KOPT-K1 (cell line): ENCODE measurements around the gene MFAP5.

Experiments
- H3K27ac ChIP-seq: fragments of 200-600 bp; sonication (generic); 2 replicates; pipeline ENCODE4 v1.5.1; 2016; ENCODE audit warnings: antibody characterized with exemption, mild to moderate bottlenecking, low read depth, low read length; ENCODE audit not compliant: poor library complexity, severe bottlenecking
- H3K36me3 ChIP-seq: fragments of 200-600 bp; sonication (generic); 2 replicates; pipeline ENCODE4 v1.5.1; 2017; ENCODE audit warnings: antibody characterized with exemption, mild to moderate bottlenecking, low read length, moderate library complexity; ENCODE audit not compliant: insufficient read depth
- H3K9me3 ChIP-seq: fragments of 200-600 bp; sonication (generic); 2 replicates; pipeline ENCODE4 v1.5.1; 2017; ENCODE audit warnings: antibody characterized with exemption, low read length, mild to moderate bottlenecking; ENCODE audit not compliant: insufficient read depth, poor library complexity, severe bottlenecking

MFAP5 gene

GRCh38 chr12:8685051-8685450 lies 22.4 kb upstream of the MFAP5 start:
- Histone ChIP-seq H3K9me3 (no peaks in the 10 kb centered on the region), H3K36me3 (no peaks in the 10 kb centered on the region), H3K27ac (no peak overlapping the region)

DNA sequence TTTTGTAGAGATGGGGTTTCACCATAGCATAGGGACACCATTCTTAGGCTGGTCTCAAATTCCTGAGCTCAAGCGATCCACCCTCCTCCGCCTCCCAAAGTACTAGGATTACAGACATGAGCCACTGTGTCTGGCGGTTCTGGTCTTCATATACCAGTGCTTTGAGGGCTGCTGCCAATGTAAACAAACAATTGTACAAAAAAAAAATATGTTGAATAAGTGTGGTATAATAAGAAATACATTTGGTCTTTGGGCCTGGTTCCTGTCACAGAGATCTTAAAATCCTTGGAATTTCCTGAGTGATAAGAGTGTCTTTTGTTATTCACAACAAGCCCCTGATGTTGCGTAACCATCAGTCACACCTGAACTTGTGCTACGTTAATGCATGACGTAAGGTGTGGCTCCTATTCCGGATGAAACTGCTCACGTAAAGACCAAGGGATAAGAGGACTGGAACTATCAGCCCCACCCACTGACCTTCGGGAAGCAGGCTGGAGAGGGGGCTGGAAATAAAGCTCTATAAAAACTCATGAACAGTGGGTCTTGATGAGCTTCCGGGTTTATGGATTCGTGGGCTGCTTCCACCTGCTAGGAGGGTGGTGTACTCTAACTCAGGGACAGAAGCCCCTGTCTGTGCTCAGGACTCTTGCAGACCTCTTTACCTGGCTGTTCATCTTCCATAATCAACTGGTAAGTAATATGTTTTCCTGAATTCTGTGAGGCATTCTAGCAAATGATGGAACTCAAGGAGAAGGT lies 18.7 kb upstream of the MFAP5 start:
- Histone ChIP-seq H3K36me3 (no peaks in the 10 kb centered on the region), H3K27ac (no peak overlapping the region), H3K9me3 (no peaks in the 10 kb centered on the region)

- Histone ChIP-seq H3K36me3 (no peaks in the 10 kb centered on the region), H3K9me3 (no peaks in the 10 kb centered on the region)
Observed at GRCh38 chr12:8680533-8680932, 17.9 kb upstream of the MFAP5 start.

DNA sequence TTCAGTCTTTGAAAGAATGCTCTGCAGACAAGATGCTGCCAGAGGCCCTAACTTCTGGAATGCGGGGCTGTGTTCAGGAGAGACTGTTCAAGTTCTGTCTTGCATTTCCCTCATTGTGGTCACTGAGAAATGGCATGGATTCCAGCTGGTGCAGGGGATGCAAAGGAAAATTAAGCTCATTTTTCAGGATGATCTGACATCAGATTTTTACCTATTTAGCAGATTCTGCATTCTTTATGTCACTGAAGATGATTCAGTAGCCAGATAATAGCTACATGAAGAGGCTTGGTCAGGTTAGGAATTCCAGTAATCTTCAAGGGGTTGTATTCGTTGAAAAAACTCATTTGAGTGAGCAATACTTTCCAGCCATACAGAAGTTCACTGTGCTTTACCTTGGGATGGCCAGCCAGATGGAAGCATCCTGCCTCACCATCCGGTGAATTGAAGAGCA lies 16.1 kb upstream of the MFAP5 start:
- H3K36me3 ChIP-seq = no peaks in the 10 kb centered on the region
- no peaks in the 10 kb centered on the region for H3K9me3 ChIP-seq
- no peak overlapping the region for H3K27ac ChIP-seq

More at GRCh38 chr12:8680533-8680932, 17.9 kb upstream of the MFAP5 start:
- H3K27ac ChIP-seq = no peak overlapping the region

DNA sequence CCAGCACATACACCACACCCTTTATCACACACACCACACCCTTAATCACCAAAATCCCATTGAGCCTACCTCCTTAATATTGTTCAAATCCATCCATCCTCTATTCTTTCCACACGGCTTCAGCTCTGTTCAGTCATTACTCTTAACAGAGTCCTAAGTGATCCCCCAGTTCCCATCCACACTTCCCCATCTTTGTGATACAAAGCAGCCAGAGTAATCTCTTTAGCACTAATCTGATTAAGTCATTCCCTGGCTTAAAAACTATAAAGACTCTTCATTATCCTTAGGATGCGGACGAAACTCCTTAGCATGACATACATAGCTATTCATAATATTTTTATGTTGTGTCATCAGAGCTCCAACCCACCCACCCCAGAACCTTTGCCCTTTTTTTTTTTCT lies 14.7 kb upstream of the MFAP5 start:
- Histone ChIP-seq H3K9me3 (no peaks in the 10 kb centered on the region), H3K36me3 (no peaks in the 10 kb centered on the region), H3K27ac (no peak overlapping the region)

DNA sequence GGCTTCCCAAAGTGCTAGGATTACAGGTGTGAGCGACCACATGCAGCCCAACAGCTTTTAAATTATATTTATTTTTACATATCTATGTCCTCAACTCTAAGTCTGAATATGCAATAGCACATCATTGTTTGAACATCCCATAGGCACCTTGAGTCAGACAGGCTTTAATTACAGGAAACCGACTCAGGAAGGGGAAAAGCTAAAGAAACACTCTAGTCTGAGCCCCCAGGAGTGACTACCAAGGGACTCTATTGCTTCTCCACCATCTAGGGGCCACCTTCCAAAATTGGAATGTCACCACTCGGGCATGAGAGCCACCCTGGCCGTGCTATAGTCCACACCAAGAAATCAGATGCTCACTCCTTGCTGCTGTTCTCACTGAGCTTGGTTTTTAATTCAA lies 14.0 kb upstream of the MFAP5 start:
- Histone ChIP-seq H3K36me3 (no peaks in the 10 kb centered on the region), H3K27ac (no peak overlapping the region), H3K9me3 (no peaks in the 10 kb centered on the region)

GRCh38 chr12:8675591-8676036 lies 13.0 kb upstream of the MFAP5 start:
- Histone ChIP-seq H3K27ac (no peak overlapping the region), H3K36me3 (no peaks in the 10 kb centered on the region)

DNA sequence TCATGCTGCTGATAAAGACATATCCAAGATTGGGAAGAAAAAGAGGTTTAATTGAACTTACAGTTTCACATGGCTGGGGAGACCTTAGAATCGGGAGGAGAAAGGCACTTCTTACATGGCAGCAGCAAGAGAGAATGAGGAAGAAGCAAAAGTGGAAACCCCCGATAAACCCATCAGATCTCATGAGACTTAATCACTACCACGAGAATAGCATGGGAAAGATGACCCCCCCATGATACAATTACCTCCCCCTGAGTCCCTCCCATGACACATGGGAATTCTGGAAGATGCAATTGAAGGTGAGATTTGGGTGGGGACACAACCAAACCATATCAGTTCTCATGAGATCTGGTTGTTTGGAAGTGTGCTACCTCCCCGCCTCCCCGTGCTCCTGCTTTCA lies 9.8 kb upstream of the MFAP5 start:
- Histone ChIP-seq H3K36me3 (no peaks in the 10 kb centered on the region), H3K27ac (no peak overlapping the region), H3K9me3 (no peaks in the 10 kb centered on the region)

More at GRCh38 chr12:8675591-8676036, 13.0 kb upstream of the MFAP5 start:
- H3K9me3 ChIP-seq = no peaks in the 10 kb centered on the region

- H3K27ac ChIP-seq = no peak overlapping the region
- no peaks in the 10 kb centered on the region for H3K9me3 ChIP-seq
- H3K36me3 ChIP-seq = no peaks in the 10 kb centered on the region
Observed at GRCh38 chr12:8668441-8668840, 5.8 kb upstream of the MFAP5 start.

GRCh38 chr12:8667270-8667669 lies 4.6 kb upstream of the MFAP5 start:
- H3K36me3 ChIP-seq = no peaks in the 10 kb centered on the region
- H3K27ac ChIP-seq = no peak overlapping the region
- H3K9me3 ChIP-seq = no peaks in the 10 kb centered on the region

GRCh38 chr12:8665759-8666158 lies 3.1 kb upstream of the MFAP5 start:
- Histone ChIP-seq H3K27ac (no peak overlapping the region), H3K9me3 (no peaks in the 10 kb centered on the region), H3K36me3 (no peaks in the 10 kb centered on the region)

DNA sequence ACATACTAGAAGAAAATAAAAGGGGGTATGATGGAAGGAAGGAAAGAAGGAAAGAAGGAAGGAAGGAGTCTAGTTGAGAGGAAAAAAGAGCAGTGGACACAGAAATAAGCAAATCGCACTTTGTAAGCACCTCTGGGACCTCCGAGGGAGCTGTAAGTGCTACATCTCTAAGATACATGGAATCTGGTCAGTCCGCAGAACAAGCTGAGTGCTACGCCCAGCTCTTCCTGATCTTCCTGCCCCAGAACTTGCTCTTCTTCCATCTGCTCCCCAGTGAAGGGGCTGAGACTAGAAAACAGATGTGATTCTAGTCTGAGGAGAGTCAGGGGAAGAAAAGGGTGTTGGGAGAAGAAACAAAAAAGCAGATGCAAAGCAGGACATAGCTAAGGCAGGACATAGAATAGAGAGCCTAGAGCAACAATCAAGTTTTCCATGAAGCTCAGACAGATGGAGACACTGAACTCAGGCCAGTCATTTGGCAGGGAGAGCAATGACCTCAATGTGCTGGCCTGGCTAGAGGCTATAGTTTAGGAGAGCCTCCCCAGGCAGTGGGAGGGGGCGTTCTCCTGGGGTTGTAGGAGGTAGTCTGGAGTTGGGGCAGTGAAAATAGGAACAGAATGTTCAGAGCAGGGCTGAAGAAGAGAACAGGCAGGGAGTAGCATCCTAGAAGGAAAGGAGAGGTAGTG lies 1.7 kb upstream of the MFAP5 start:
- no peaks in the 10 kb centered on the region for H3K9me3 ChIP-seq
- H3K27ac ChIP-seq = no peak overlapping the region
- no peaks in the 10 kb centered on the region for H3K36me3 ChIP-seq

GRCh38 chr12:8661751-8662150 lies 875 bp downstream of the MFAP5 start:
- Histone ChIP-seq H3K36me3 (no peaks in the 10 kb centered on the region), H3K27ac (no peak overlapping the region), H3K9me3 (no peaks in the 10 kb centered on the region)

GRCh38 chr12:8661016-8661415 lies 1.6 kb downstream of the MFAP5 start:
- H3K27ac ChIP-seq = no peak overlapping the region
- H3K9me3 ChIP-seq = no peaks in the 10 kb centered on the region
- H3K36me3 ChIP-seq = no peaks in the 10 kb centered on the region

DNA sequence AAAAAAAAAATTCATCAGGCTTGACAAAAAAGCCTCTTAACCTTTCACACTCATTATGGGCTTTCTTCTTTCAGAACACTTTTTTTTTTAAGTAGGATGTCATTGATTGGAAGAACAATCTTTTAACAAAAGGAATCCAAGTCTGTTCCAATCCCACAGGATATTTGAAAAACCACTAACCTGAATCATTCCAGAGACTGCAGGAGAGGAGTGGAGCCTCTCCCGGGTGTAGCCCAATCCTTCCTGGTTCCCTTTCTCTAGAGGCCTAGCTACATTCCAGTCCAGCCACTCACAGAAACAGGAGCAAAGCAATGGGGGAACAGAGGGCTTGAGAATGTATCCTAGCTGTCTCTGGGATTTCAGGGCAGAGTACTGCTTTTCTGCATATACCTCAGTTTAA lies 4.3 kb downstream of the MFAP5 start:
- Histone ChIP-seq H3K9me3 (no peaks in the 10 kb centered on the region), H3K27ac (no peak overlapping the region), H3K36me3 (no peaks in the 10 kb centered on the region)

DNA sequence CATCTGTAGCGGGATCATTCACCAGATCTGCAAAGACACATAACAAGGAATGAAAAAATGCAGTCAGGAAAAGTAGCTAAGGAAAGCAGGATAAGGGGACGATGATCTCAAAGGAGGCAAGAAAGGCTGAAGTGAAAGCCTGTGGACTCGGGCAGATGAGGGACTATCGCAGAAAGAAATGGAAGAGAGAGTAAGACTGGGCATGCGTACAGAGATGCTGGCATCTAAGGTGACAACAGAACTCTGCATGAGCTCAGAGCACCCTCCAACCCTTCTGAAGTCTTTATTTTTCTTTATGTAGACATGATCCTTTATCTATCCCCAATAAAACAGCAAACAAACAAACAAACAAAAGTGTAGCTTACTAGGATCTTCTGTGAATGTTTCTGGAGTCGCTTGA lies 7.2 kb downstream of the MFAP5 start:
- Histone ChIP-seq H3K36me3 (no peaks in the 10 kb centered on the region), H3K27ac (no peak overlapping the region)

More for the DNA sequence above, 7.2 kb downstream of the MFAP5 start:
- H3K9me3 ChIP-seq = no peaks in the 10 kb centered on the region
